ENCODE data around the gene DCAF4.

GRCh38 chr14:72893636-72894322, 32.5 kb upstream of the DCAF4 start, which contains the start of gene DPF3:
- TF ChIP-seq MAX (CRISPR knock-in tag; IDR thresholded peaks at IDR 0.05) (no peak), CTCF (IDR thresholded peaks at IDR 0.05) (no peak), HMGA2 (CRISPR knock-in tag; IDR thresholded peaks at IDR 0.05) (no peak), CREB1 (CRISPR knock-in tag; IDR thresholded peaks at IDR 0.05) (no peak), ARID4B (CRISPR knock-in tag; IDR thresholded peaks at IDR 0.05; ENCODE audit: borderline replicate concordance) (no peak), MXD4 (CRISPR knock-in tag; IDR thresholded peaks at IDR 0.05; ENCODE audit: borderline replicate concordance) (no peak), ELF4 (CRISPR knock-in tag; IDR thresholded peaks at IDR 0.05; ENCODE audit: low read depth) (no peak), ATF2 (CRISPR knock-in tag; IDR thresholded peaks at IDR 0.05; ENCODE audit: borderline replicate concordance, low read depth) (no peak), HMGXB4 (CRISPR knock-in tag; IDR thresholded peaks at IDR 0.05) (no peak), ZNF416 (CRISPR knock-in tag; IDR thresholded peaks at IDR 0.05) (no peak)

Measured in WTC11 (cell line).